GM18861 (cell line): Measurements from ENCODE around the gene MRGPRE.

Source experiments
- ATAC-seq: cut with Tn5 transposase; IDR thresholded peaks from one replicate; pipeline ENCODE4 v1.9.1; 2021; ENCODE audit not compliant: unreplicated experiment

Gene MRGPRE

GRCh38 chr11:3227568-3228444, 4.4 kb downstream of the MRGPRE start:
- ATAC-seq, result no peak

GRCh38 chr11:3226846-3227567, 5.2 kb downstream of the MRGPRE start:
- ATAC-seq, result no peak

- no peak for ATAC-seq
These were observed 6.1 kb downstream of the MRGPRE start for GRCh38 chr11:3225826-3226750.

GRCh38 chr11:3225159-3225758, 7.0 kb downstream of the MRGPRE start:
- no peak for ATAC-seq

- ATAC-seq, result no peak
These were observed 7.7 kb downstream of the MRGPRE start for GRCh38 chr11:3224401-3225057.

GRCh38 chr11:3223932-3224381, 8.3 kb downstream of the MRGPRE start:
- no peak for ATAC-seq

- ATAC-seq, result no peak
These were observed 9.0 kb downstream of the MRGPRE start for GRCh38 chr11:3222941-3223915.

- no peak for ATAC-seq
These were observed 10.0 kb downstream of the MRGPRE start for GRCh38 chr11:3222003-3222855.

- ATAC-seq, result no peak
These were observed 10.7 kb downstream of the MRGPRE start for GRCh38 chr11:3221408-3222002.

- ATAC-seq, result no peak
These were observed 11.5 kb downstream of the MRGPRE start for GRCh38 chr11:3220521-3221407.

- no peak for ATAC-seq
These were observed 12.1 kb downstream of the MRGPRE start for GRCh38 chr11:3220101-3220500.

- ATAC-seq, result no peak
These were observed 12.8 kb downstream of the MRGPRE start for GRCh38 chr11:3219281-3219892.

GRCh38 chr11:3218483-3219280, 13.5 kb downstream of the MRGPRE start, which contains the start of gene MRGPRG:
Gene MRGPRG (minus strand): TSS chr11:3218813. CDS start chr11:3218813, 0 bp downstream.
- no peak for ATAC-seq

GRCh38 chr11:3217818-3218482, 14.3 kb downstream of the MRGPRE start:
- no peak for ATAC-seq

GRCh38 chr11:3216027-3216525, 16.1 kb downstream of the MRGPRE start:
- no peak for ATAC-seq
